Nephron progenitor cell (in vitro differentiated cells): ENCODE results near the gene SYT6.

Experiments
- DNase-seq: peaks from one replicate; pipeline ENCODE4 v3.0.0; 2021
- H3K27ac Mint-ChIP-seq: 2 replicates; pipeline ENCODE4 v1.8.0; 2021; ENCODE audit warnings: mild to moderate bottlenecking, moderate library complexity, mixed read lengths
- H3K27me3 Mint-ChIP-seq: 2 replicates; pipeline ENCODE4 v1.8.0; 2021; ENCODE audit warnings: mild to moderate bottlenecking, low read depth, mixed read lengths; ENCODE audit not compliant: poor library complexity
- H3K36me3 Mint-ChIP-seq: 2 replicates; pipeline ENCODE4 v1.8.0; 2021; ENCODE audit warnings: low read depth, mixed read lengths
- H3K4me1 Mint-ChIP-seq: 2 replicates; pipeline ENCODE4 v1.8.0; 2021; ENCODE audit warnings: mixed read lengths
- H3K4me3 Mint-ChIP-seq: 2 replicates; pipeline ENCODE4 v1.8.0; 2021; ENCODE audit warnings: mild to moderate bottlenecking, moderate library complexity, mixed read lengths
- H3K9me3 Mint-ChIP-seq: 2 replicates; pipeline ENCODE4 v1.8.0; 2021; ENCODE audit warnings: mild to moderate bottlenecking, moderate library complexity, mixed read lengths
- CTCF ChIP-seq: fragments of 200-600 bp; sonication (generic); IDR thresholded peaks from 2 replicates; pipeline ENCODE4 v1.5.0; 2021; ENCODE audit warnings: antibody characterized with exemption

SYT6 gene

DNA sequence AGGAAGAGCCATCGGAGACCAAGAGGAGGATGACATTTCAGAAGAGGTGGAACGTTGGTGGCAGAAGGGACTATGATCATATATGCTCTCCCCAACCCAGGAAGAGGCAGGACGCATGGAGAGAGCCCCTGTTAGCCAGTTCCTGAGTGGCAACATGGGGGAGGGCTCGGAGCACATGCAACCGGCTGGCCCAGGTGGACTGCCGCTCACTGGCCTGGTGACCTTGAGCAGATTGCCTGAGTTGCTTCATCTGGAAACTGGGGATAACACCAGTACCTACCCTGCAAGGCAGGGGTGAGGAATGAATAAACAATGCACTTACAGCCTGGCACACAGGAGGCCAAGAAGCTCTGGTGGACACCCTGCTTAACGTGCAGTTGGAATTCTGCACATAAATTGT, 29.0 kb downstream of the SYT6 start:
- peaks cover 7% of the 10 kb centered on the region for H3K27me3 Mint-ChIP-seq
- no peak overlapping the region for H3K4me3 Mint-ChIP-seq
- H3K36me3 Mint-ChIP-seq = peaks cover 46% of the 10 kb centered on the region
- peaks cover 42% of the 10 kb centered on the region for H3K4me1 Mint-ChIP-seq
- no peaks in the 10 kb centered on the region for H3K9me3 Mint-ChIP-seq
- no peak for TF ChIP-seq CTCF
- no peak overlapping the region for H3K27ac Mint-ChIP-seq
- no peak for DNase-seq

- H3K4me1 Mint-ChIP-seq = peaks cover 56% of the 10 kb centered on the region
- no peaks in the 10 kb centered on the region for H3K9me3 Mint-ChIP-seq
- no peak for TF ChIP-seq CTCF
- no peak for DNase-seq
- peaks cover 4% of the 10 kb centered on the region for H3K27me3 Mint-ChIP-seq
- H3K4me3 Mint-ChIP-seq = no peak overlapping the region
- H3K36me3 Mint-ChIP-seq = peaks cover 34% of the 10 kb centered on the region
- H3K27ac Mint-ChIP-seq = peak overlapping the region; percentile 57
Measured at GRCh38 chr1:114122941-114123618, 30.6 kb downstream of the SYT6 start.

DNA sequence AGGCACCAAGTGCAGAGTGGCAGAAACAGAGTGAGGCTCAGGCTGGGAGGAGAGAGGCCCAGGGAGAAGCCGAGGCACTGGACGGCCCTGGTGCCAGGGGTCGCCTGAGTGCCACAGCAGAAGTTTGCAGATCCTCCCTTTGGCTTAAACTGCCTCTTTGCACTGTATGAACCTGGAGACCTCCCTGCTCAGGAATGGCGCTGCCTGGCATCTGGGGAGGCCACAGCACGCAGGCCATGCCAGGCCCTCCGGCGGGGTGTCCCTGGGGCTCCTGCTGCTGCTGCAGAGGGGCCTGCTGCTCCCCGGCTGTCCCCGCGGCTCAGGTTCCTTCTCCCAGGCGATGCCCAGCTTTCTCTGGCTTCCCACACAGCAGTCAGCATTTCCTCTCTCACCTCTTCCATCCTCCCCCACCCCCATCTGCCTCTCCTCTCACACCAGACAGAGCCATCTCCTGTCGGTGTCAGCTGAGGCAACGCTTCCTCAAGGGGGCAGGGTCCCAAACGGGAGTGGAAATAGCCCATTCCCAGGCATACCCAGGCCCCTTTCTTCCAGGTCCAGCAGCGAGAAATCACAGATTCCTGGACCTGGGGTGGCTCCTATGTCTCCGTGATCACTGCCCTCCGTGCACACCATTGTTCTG, 35.2 kb downstream of the SYT6 start:
- peak; percentile 35 for DNase-seq
- Mint-ChIP-seq H3K4me1 (peaks cover 61% of the 10 kb centered on the region), H3K9me3 (no peaks in the 10 kb centered on the region), H3K27me3 (no peaks in the 10 kb centered on the region), H3K36me3 (peaks cover 30% of the 10 kb centered on the region), H3K4me3 (no peak overlapping the region), H3K27ac (peak overlapping the region; percentile 89)
- no peak for TF ChIP-seq CTCF

DNA sequence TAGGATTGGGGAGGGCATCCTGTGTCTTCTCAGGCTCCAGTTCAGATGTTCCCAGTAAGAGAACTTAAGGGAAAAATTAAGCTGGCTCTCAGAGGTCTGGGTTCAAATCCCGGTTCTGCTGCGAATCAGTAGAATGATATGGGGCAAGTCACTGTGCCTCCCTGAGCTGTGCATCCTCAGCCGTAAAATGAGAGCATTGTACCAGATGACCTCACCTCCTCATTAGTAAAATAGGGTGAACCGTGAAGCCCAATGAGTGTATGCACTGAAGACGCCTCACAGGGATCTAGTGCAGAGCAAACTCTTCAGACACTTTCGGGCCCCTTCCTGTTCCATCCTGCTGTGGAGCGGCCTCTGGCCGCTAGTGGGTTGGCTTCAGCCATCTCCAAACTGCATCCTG, 36.0 kb downstream of the SYT6 start:
- Mint-ChIP-seq H3K9me3 (no peaks in the 10 kb centered on the region), H3K36me3 (peaks cover 32% of the 10 kb centered on the region)
- TF ChIP-seq CTCF = no peak

GRCh38 chr1:114116086-114116485, 37.6 kb downstream of the SYT6 start:
- no peak overlapping the region for H3K4me3 Mint-ChIP-seq
- H3K4me1 Mint-ChIP-seq = peaks cover 73% of the 10 kb centered on the region
- H3K36me3 Mint-ChIP-seq = peaks cover 32% of the 10 kb centered on the region
- peaks cover 6% of the 10 kb centered on the region for H3K27me3 Mint-ChIP-seq
- no peak for TF ChIP-seq CTCF
- no peak overlapping the region for H3K27ac Mint-ChIP-seq
- H3K9me3 Mint-ChIP-seq = no peaks in the 10 kb centered on the region
- DNase-seq = no peak

More for the DNA sequence above, 36.0 kb downstream of the SYT6 start:
- no peak for DNase-seq
- peaks cover 61% of the 10 kb centered on the region for H3K4me1 Mint-ChIP-seq
- H3K27ac Mint-ChIP-seq = peak overlapping the region; percentile 64
- no peak overlapping the region for H3K4me3 Mint-ChIP-seq
- H3K27me3 Mint-ChIP-seq = peaks cover 3% of the 10 kb centered on the region
